Colon (tissue), 2 donors: ENCODE results near the gene NEUROD1.

Experiments
- FAIRE-seq: peaks from 2 replicates; lab custom pipeline; 2012; peaks lifted over from hg19 to GRCh38; lab: Jason Lieb, UNC
- donor health status: control.
- donor health status: control.

Gene NEUROD1

DNA sequence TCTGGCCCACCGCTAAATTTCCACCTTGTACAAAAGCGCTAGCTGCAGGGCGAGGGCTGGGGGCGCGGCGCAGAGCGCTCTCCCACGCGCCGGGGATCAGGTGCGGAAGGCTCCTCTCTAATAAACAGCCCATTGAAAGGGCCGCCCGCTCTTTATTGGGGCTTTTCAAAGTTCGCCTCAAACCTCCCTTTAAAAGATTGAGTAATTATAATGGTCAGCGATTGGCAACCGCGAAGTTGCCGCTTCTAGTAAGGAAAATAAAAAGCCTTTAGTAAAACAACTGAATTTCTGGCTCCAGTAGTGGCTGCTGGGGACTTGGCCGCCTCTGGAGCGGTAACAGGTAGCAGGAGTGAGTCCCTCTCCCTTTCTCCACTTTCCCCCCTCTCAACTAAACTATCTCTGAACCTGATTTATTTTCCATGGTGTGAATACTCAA, 755 bp downstream of the NEUROD1 start:
- no peak for FAIRE-seq

DNA sequence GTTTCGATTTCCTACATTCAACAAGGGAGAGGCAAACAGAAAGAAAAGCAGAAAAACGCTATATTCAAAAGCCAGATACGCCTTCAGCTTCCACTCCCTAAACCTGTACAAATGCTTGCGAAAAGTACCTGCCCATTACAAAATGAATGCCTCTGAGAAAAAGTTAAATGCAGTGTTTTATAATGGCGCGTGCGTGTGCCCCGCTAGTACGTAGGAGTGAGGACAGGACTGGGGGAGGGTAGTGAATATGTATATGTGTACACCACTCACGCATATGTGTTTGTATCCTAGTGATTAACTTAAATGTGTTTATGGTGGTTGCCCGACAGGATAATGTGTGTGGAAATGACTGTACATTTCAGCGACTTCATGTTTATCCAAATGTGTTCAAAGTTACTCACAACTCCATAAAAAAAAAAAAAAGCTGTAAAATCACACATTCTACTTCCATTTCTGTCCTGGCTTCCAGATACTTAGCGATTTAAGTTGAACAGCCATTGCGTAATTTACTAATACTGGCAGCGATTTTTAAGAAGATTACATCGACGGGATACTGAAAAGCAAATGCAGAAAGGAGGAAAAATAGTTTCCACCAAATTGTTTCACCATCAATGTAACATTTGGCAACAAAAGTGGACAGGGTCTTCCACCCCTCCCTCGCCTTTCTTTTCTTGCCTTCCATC, 1.3 kb downstream of the NEUROD1 start:
- no peak for FAIRE-seq

DNA sequence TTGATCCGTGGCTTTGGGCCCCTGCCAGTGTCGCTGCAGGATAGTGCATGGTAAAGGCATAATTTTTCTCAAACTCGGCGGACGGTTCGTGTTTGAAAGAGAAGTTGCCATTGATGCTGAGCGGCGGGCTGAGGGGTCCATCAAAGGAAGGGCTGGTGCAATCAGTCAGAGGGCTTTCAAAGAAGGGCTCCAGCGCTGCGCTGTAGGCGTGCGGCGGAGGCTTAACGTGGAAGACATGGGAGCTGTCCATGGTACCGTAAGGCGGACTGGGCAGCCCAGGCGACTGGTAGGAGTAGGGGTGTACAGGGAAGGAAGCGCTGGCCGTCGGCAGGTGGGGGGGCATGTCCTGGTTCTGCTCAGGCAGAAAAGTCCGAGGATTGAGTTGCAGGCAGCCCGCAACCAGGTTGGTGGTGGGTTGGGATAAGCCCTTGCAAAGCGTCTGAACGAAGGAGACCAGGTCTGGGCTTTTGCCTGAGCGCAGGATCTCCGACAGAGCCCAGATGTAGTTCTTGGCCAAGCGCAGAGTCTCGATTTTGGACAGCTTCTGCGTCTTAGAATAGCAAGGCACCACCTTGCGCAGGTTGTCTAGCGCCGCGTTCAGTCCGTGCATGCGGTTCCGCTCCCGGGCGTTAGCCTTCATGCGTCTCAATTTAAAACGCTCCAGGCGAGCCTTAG, 2.3 kb downstream of the NEUROD1 start:
- no peak for FAIRE-seq

DNA sequence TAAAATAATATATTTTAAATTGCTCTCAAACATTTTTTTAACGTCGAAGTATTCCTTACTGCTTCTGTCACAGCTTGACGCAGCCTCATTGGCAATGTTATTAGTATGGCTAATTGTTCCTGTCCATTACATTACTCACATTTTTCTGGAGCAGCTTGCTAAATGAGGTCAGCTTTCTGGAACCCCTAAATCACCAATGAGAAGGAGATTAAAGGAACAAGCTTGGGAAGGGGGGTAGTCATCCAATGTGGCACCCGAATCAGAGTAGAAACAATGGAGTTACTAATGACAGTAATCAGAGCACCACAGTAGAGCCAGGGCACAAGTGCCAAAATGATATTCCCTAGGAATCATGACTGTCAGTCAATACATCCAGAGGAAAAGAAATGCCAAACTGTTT, 5.1 kb downstream of the NEUROD1 start:
- FAIRE-seq: no peak

GRCh38 chr2:181674461-181674860, 5.9 kb downstream of the NEUROD1 start:
- no peak for FAIRE-seq

DNA sequence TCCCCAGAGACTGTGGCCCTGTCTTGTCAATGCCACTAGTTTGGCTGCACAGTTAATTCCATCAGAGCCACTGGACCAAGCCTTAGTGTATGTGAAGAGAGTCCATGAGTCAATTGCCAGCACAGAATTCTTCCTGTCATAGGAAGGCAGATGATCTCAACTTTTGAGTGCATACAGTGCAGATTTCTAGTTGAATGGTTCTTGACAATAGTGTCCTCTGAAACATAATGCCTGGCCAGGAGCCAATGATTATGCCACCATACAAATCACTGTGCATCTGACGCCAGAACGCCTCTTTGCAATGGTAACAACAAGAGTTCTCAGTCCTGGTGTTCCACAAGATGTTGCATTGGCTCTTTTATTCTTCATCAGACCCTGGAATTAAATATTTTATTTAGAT, 7.1 kb downstream of the NEUROD1 start:
- FAIRE-seq: no peak

DNA sequence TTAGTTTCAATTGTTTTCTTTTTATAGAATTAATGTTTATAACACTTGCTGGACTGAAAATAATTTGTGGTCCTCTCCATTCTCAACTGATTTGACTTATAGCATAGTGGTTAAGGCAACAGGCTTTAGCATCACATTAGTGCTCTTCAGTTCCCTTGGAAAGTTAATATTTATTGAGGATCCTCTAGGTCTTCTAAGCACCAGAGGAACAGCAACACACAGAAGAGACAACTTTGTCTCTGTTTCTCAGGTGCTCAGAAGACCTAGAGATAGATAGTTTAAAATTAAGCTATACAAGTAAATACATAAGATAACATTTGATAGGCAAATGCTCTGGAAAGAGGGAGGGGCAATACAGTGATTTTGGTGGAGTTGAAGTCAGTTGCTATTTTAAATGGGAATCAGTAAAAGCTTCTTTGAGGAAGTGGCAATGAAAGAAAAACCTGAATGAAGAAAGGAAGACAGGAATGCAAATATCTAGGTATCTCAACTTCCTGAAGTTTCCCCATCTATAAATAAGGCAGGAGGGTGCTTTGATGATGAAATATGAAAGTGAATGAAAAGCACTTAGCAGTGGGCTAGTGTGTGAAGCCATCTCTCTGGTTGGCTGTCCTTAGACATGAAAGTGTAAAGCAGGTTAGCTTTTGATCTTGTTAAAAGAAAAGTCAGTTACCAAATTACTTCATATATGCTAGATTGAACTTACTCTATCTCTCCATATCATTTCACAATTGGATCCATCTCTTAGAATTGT, 7.9 kb downstream of the NEUROD1 start:
- no peak for FAIRE-seq

DNA sequence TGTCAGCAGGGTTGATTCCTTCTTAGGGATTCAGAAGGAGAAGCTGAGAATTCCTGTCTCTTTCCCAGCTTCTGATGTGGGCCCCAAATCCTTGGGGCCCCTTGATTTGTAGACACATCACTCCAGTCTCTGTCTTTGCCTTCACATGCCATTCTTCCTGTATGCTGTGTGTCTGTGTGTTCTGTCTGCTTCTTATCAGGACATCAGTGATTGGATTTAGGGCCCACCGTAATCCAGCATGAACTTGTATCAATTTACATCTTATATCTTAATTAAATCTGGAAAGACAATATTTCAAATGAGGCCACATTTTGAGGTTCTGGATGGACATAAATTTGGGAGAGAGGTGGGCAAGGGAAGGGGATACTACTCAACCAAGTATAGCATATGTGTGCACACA, 9.7 kb downstream of the NEUROD1 start:
- FAIRE-seq: no peak

- FAIRE-seq: no peak
Measured at GRCh38 chr2:181667234-181667633, 13.1 kb downstream of the NEUROD1 start.

- no peak for FAIRE-seq
Measured at GRCh38 chr2:181662287-181662686, 18.0 kb downstream of the NEUROD1 start.

- FAIRE-seq: no peak
Measured at GRCh38 chr2:181660181-181660580, 20.1 kb downstream of the NEUROD1 start.

DNA sequence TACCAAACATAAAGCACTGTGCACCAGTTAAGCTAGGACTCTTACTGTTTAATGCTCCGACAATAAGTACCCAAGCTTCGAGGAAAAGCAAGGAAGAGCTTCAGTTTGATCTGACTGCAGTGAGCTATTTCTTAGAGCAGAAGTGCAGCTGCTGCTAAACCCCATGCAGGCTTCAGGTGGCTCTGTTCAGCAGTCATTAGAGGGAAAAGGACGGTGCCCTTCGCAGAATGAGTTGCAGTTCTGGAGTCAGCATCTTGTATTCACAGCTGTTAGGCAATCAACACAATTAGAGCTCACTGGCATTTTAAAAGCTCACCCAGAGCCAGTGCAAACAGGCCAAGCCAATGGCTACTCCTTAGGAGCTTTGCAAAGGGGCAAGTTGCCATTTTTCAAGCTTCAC, 21.9 kb downstream of the NEUROD1 start:
- no peak for FAIRE-seq

- no peak for FAIRE-seq
Measured at GRCh38 chr2:181657379-181657778, 22.9 kb downstream of the NEUROD1 start.

DNA sequence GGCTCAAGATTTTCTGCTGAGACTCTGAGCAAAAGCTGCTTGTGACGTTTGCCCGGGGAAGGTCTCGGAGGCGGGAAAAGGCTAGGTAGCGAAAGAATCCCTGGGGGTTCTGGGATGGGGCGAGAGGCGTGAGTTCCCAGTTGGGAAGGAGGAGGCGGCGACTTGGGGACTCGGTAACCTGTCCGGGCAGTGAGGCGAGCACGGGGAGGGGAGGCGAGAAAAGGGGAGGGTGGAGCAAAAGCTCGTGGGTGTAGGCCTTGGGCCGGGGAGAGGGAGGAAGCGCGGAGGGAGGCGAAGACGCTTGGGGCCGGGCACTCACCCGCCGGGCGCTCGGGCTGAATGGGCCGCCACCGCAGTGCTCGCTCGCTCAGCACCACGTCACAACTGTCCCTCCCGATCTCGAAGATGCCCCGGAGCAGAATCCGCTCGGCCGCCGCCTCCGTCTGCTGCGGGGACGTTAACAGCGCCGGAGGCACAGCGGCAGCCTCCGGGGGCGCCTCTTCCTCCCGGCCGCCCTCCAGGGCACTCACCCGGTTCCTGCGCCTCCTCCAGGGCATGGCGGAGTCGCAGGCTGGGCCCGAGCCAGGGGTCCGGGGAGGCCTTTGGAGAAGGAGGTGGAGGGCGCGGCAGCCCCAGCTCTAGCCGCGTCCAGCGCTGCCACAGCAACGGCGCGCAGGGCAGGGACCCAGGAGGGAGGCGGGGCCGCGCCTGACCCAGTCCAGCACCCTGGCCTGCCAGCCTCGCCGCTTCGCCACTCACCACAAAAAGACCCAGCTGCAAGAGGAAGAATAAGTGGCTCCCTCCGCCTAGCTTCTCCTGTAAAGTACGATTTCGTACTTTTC, 23.6 kb downstream of the NEUROD1 start, which contains the start of gene CERKL:
Gene CERKL, minus strand, starts transcription at position 656 of the 842 bp plus-strand sequence. Its CDS starts 99 bp downstream, at position 557.
- no peak for FAIRE-seq

DNA sequence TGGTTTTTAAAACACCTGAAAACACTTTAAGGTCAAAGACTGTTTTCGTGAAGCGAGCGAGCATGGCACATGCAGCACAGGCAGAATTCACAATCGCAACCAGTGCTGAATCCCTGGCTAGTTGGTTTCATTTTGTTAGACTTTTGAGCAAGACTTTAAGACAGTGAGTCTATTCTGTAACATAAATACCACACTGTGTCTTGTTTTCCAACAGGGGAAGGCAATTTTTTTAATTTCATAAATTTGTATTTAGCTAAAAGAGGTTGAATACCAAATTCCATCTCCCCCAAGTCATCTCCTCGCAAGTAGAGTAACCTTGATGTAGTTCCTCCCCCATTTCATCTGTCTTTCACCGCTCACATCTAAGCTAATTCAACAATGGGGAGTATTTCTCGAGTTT, 24.8 kb downstream of the NEUROD1 start:
- no peak for FAIRE-seq

- FAIRE-seq: no peak
Measured at GRCh38 chr2:181649436-181649979, 30.8 kb downstream of the NEUROD1 start.

DNA sequence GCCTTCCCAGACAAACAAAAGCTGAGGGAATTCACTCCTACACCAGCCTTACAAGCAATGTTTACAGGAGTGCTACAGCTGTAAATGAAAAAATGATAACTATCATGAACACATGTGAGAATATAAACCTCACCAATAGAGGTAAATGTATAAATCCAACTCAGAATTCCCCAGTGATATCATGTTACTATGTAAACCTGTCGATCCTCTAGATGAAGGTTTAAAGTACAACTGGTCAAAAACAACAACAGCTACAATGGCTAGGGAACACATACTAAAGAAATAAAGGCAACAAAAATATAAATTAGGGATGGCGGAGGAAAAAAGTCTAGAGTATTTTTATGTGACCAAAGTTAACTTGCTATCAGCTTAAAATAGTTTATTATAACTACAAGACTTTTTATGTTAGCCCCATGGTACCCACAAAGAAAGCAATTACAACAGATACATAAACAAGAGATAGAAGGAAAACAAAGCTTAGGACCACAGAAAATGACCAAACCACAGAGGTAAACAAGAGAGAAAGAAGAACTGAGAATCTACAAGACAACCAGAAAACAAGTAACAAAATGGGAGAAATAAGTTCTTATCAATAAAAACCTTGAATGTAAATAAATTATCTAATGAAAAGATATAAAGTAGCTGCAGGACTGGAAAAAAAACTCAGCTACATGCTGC, 31.7 kb downstream of the NEUROD1 start:
- no peak for FAIRE-seq

DNA sequence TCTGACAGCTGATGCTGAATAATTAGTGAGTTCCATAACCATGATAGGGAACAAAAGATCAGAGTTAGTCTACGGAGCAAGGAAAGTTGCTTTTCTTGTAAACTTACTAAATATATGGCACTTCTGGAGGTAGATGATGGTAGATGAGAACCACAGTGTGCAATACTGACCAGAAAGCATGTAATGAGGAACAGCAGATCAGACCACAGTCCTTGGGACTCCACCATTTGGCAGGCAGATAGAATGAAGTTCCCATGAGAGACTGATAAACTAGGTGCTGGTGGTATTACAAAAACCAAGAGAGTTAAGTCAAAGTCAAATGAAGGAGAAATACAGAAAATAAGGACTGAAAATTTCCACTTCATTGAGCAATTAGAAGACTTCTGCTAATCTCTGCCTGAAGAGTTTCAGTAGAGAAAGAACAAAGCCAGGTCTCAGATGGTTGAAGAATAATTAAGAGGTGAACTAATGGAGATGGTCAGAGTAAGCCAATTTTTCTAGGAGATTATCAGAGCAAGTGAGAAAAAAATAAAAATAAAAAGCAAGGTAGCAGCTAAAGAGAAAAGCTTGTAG, 33.8 kb downstream of the NEUROD1 start:
- FAIRE-seq: no peak

- no peak for FAIRE-seq
Measured at GRCh38 chr2:181643151-181643550, 37.2 kb downstream of the NEUROD1 start.

- FAIRE-seq: no peak
Measured at GRCh38 chr2:181642086-181642485, 38.2 kb downstream of the NEUROD1 start.

GRCh38 chr2:181639686-181640085, 40.6 kb downstream of the NEUROD1 start:
- no peak for FAIRE-seq
